Stimulated activated CD4-positive, alpha-beta T cell treated with anti-CD3 and anti-CD28 coated beads, Interleukin-12 subunit alpha, Interleukin-12 subunit beta, amount 100 ng/mL, for 24 hours (primary cell): ENCODE results near the gene ZNF783.
A peak's percentile ranks its signal among the peaks of the same experiment; 100 is the strongest.
"Not testable (repeated sequence)": the region's sequence is repeated elsewhere in the genome, so short reads cannot be mapped to it uniquely, and the experiment has no call there.

ENCODE experiments used
- DNase-seq, 2 experiments: peaks; one replicate each; pipeline ENCODE4 v3.0.0-alpha.2; 2020; ENCODE audit warnings: low read depth in 2 of 2

ZNF783 gene

GRCh38 chr7:149261829-149262617 lies at the start of gene ZNF783:
TSS of gene ZNF783 (plus strand) at chr7:149262196. CDS start at chr7:149262334, 138 bp downstream.
- DNase-seq = peak; percentile 72 to 76

DNA sequence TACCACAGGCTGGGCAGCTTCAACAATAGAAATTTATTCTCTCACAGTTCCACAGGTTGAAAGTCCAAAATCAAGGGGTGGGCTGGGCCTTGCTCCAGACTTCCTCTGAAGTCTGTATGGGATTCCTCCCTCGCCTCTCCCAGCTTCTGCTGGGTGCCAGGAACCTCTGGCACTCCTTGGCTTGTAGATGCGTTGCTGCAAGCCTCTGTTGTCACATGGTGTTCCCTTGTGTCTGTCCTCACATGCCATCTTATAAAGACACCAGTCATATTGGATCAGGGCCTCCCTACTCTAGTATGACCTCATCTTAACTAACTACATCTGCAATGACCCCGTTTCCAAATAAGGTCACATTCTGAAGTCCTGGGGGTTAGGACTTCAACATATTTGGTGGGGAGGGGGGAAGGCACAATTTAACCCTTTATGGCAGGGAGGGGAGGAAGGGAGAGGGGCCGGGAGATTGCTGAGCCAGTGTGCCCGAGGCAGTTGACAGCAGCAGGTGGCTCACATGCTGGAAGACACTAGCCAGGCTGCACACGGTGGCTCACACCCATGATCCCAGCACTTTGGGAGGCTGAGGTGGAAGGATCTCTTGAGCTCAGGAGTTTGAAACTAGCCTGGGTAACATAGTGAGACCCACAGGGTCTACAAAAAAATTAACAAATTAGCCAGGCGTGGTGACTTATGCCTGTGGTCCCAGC lies 47.8 kb upstream of the ZNF783 start:
- no peak for DNase-seq

GRCh38 chr7:149216402-149216801 lies 45.6 kb upstream of the ZNF783 start:
- no peak for DNase-seq

GRCh38 chr7:149217570-149217969 lies 44.4 kb upstream of the ZNF783 start:
- no peak for DNase-seq

GRCh38 chr7:149218469-149219420 lies 43.3 kb upstream of the ZNF783 start:
- no peak for DNase-seq

- no peak for DNase-seq
Observed at GRCh38 chr7:149220534-149220933, 41.5 kb upstream of the ZNF783 start.

DNA sequence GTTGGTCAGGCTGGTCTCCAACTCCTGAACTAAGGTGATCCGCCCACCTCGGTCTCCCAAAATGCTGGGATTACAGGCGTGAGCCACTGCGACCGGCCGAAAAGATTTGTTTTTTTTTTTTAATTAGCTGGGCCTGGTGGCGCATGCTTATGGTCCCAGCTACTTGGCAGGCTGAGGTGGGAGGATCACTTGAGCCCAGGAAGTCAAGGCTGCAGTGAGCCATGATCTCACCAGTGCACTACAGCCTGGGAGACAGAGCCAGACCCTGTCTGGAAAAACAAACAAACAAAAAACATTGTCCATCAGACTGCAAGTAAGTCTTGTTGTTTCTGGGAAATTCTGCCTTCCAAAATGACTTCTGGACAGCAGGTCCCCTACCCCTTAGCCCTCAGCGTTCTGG lies 38.8 kb upstream of the ZNF783 start:
- no peak for DNase-seq

DNA sequence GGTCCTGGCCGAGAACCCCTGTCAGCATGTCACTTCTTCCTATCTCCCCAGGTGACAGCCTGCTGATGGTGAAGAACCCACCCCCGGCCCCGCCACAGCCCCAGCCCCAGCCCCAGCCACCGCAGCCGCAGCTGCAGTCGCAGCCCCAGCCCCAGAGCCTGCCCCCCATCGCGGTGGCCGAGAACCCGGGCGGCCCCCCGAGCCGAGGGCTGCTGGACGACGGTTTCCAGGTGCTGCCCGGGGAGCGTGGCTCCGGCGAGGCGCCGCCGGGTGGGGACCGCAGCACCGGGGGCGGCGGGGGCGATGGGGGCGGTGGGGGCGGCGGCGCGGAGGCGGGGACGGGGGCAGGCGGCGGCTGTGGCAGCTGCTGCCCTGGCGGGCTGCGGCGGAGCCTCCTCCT lies 38.2 kb upstream of the ZNF783 start:
- no peak for DNase-seq

- DNase-seq = no peak
Observed at GRCh38 chr7:149224352-149224751, 37.6 kb upstream of the ZNF783 start.

GRCh38 chr7:149225106-149225505 lies 36.9 kb upstream of the ZNF783 start:
- no peak for DNase-seq

DNA sequence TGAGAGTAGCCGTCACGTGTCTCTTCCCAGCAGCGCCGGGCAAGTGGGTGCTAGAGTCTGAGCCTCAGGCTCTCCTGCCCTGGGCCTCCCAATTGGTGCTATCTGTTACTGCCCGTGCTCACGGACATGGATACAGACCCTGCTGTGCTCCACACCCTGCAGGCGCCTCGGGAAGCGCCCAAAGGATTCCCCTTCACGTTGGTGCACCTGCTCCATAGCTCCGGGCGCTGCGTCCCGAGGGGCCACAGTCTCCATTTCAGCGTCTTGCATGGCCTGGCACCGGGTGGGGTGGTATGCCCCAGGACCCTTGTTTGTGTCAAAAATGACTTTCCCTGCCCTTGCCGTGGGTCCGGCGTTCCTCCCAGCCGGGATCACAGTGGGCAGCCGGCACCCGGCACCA lies 36.3 kb upstream of the ZNF783 start:
- DNase-seq = no peak

DNA sequence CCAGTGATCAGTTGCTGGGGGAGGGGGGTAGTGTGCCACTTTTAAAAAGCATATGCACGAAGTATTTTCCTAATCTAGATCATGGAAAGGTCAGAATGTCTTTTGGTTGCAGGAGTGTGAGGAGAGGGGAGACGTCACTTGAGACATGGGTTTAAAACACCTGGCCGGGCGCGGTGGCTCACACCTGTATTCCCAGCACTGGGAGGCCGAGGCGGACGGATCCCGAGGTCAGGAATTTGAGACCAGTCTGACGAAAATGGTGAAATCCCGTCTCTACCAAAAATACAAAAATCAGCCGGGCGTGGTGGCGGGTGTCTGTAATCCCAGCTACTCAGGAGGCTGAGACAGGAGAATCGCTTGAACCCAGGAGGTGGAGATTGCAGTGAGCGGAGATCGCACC lies 35.6 kb upstream of the ZNF783 start:
- not testable (repeated sequence) for DNase-seq

DNA sequence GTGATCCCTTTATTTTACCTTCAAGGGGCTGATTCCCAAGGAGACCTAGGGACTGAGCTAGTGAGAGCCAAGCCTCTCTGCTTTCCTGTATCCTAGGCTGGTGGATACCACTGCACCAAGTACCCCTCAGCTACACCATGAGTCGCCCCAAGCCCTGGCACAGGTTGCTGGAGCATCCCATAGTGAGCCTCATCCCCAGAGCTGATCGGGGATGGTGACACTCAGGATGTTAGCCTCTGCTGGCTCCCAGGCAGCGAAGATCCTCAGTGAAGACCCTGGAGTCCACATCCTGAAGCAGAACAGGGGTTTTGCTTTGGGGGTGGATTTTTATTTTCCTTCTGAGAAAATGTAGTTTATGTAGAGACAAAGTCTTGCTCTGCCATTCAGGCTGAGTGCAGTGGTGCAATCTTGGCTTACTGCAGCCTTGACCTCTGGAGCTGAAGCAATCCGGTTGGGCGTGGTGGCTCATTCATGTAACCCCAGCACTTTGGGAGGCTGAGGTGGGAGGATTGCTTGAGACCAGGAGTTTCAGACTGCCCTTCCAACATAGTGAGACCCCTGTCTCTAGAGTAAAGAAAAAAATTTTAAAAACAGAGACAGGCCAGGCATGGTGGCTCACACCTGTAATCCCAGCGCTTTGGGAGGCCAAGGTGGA lies 35.0 kb upstream of the ZNF783 start:
- DNase-seq = no peak

- DNase-seq = no peak
Observed at GRCh38 chr7:149228831-149229471, 33.0 kb upstream of the ZNF783 start.

- DNase-seq = no peak
Observed at GRCh38 chr7:149229526-149229925, 32.5 kb upstream of the ZNF783 start.

DNA sequence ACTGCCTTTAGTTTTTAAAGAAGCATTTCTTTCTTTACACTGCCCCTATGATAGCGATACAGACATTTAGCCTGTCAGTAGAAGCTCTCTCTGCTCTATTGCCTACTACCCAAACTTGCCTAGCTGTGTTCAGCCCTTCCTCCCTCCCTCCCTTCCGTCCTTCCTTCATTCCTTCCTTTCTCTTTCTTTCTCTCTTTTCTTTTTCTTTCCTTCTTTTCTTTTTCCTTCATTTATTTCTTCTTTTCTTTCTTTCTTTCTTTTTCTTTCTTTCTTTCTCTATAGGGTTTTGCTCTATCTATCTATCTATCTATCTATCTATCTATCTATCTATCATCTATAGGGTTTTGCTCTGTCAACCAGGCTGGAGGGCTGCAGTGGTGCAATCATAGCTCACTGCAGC lies 29.6 kb upstream of the ZNF783 start:
- DNase-seq = no peak

- not testable (repeated sequence) for DNase-seq
Observed at GRCh38 chr7:149233655-149234204, 28.3 kb upstream of the ZNF783 start.

- DNase-seq = no peak
Observed at GRCh38 chr7:149237502-149237901, 24.5 kb upstream of the ZNF783 start.

- DNase-seq = no peak
Observed at GRCh38 chr7:149238051-149238450, 23.9 kb upstream of the ZNF783 start.

DNA sequence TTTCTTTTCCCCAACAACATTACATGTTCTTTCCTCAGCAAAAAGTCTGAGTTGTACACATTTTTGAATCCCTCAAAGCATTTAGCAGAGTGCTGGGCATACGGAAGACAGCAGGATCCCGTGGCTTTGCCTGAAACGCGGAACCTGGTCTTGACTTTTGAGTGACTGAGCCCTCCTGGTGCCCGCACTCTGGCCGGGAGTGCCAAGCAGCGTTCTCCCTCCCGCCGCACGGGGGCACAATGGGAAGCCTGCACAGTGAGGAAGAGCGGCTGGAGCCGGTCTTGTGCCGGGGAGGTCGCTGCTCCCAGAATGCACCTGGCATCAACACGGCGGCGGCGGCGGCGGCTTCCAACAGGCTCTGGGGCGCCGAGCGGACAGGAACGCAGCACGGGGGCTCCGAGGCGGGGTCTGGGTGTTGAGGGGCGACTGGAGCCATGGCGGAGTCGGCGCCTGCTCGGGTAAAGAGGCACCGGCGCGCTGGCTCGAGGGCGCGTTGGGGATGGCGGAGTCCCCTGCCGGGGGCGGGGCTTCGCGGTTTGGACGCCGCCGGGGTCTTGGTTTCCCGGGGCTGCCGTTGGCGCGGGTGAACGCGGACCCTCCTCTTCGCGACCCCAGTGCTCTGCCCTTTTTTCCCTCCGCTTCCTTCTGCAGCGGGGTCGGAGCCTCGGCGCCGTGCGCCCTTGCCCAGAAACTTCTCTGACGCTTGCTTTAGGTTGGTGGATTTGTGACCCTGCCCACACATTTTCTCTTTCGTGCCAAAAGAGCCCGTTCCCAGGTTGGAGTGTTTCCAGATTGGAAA lies 22.5 kb upstream of the ZNF783 start, which contains the start of gene ZNF212:
Gene ZNF212 (plus strand): TSS at position 307 of the 799 bp plus-strand sequence. CDS start 128 bp downstream, at position 435.
- peak; percentile 82 to 87 for DNase-seq
